Measurements from ENCODE around the gene ADARB1.
"Not testable (repeated sequence)": the region's sequence is repeated elsewhere in the genome, so short reads cannot be mapped to it uniquely, and the experiment has no call there.

ADARB1 gene

DNA sequence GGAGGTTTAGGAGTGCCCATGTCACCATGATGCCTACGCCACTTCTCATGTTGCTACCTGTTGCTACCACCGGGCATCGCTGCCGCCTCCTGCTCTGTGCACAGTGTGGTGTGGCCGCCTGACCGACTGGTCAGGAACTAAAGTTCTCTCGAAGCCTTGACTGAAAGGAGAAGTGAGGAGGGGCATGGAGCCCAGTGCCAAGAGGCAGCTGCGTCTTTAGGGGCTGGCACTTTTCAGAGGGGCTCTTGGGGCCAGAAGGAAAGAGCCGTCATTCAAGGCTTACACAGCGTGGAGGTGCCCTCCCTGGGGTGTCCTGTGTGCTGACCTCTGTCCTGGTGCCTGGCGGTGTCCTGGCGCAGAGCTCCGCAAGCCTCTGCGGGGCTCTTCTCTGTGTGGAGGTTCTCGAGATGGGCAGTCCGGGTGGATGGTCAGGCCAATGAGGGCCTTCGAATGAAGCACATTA lies 57.2 kb downstream of the ADARB1 start:
- no peak overlapping the region for H3K4me3 ChIP-seq (ENCODE audit: low read depth, low read length)

GRCh38 chr21:45132841-45133573 lies 58.6 kb downstream of the ADARB1 start:
- H3K4me3 ChIP-seq (ENCODE audit: low read depth, low read length), result no peak overlapping the region

DNA sequence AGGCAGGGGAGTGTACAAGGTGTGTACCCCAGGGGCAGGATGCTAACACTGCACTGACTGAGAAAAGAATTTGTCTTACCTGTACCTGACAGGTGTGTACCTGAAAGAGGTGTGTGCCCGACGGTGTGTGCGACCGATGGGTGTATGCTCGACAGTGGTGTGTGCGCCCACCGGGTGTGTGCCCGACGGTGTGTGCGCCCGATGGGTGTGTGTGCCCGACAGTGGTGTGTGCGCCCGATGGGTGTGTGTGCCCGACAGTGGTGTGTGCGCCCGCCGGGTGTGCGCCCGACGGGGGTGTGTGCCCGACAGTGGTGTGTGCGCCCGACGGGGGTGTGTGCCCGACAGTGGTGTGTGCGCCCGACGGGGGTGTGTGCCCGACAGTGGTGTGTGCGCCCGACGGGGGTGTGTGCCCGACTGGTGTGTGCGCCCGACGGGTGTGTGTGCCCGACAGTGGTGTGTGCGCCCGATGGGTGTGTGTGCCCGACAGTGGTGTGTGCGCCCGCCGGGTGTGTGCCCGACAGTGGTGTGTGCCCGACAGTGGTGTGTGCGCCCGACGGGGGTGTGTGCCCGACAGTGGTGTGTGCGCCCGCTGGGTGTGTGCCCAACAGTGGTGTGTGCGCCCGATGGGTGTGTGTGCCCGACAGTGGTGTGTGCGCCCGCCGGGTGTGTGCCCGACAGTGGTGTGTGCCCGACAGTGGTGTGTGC lies 59.3 kb downstream of the ADARB1 start:
- not testable (repeated sequence) for H3K4me3 ChIP-seq (ENCODE audit: low read depth, low read length)

GRCh38 chr21:45134279-45135076 lies 60.1 kb downstream of the ADARB1 start:
- H3K4me3 ChIP-seq (ENCODE audit: low read depth, low read length), result no peak overlapping the region

DNA sequence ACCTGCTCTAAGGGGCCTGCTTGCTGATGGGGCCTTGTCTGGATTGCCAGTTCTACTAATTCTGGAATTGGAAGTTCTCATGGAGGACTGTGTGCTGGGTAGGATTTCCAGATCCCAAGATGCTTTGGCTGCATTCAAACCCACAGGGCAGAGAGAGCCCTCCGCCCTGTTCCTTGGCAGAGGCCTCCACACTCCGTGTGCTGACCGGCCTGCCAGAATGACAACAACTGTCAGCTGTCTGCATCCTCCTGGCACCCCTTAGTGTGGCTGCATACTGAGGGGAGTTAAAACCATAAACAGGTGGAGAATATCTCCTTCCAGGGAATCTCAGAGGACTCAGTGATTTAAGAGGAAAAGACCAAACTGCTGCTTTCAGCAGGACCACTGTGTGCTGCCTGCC lies 60.7 kb downstream of the ADARB1 start:
- no peak overlapping the region for H3K4me3 ChIP-seq (ENCODE audit: low read depth, low read length)

- H3K4me3 ChIP-seq (ENCODE audit: low read depth, low read length), result no peak overlapping the region
These were observed 61.5 kb downstream of the ADARB1 start for GRCh38 chr21:45135868-45136267.

- no peak overlapping the region for H3K4me3 ChIP-seq (ENCODE audit: low read depth, low read length)
These were observed 62.1 kb downstream of the ADARB1 start for GRCh38 chr21:45136500-45136899.

DNA sequence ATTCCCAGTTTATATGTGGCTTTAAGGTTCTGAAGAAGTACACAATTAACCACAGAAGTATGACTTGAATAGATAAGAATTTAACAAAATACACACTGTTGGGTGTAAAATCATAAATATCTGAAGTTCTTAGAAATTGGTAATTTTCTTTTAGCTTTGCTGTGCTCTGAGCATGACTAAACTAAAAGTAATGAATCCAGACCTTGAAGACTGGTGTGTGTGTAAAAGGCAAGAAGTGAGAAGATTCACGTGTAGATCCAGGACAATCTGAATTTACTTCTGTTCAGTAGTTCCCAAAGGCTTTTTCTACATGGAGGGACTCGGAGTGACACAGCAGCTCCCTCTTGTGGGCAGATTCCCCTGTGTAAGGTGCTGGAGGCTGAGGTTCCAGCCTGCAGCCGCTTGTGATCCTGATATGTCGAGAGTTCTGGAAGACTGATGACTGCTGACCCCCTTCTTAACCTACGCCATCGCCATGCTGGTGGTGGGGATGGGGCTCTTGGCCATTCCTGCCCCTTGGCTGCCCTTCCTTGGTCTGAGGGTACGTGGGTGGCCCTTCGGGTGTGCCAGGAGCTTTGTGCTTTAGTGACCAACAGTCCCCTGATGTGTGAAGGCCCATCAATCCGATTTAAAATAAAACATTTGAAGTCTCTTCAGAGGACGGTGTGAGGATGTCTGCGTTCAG lies 62.7 kb downstream of the ADARB1 start:
- no peak overlapping the region for H3K4me3 ChIP-seq (ENCODE audit: low read depth, low read length)

DNA sequence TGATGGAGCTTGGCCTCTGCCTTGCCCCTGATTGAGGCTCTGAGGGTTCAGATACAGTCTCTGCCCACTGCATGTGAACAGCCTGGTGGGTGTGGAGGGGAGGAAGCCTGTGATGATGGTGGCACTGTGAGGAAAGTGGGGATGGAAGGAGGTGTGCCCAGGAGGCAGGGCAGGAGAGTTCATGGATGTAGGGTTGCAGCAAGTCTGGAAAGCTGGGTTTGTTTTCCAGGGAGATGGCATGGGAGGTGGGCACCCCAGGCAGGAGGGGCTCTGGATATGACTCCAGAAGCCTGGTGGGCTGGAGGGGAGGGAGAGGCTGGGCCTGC lies 63.2 kb downstream of the ADARB1 start:
- H3K4me3 ChIP-seq (ENCODE audit: low read depth, low read length), result no peak overlapping the region

DNA sequence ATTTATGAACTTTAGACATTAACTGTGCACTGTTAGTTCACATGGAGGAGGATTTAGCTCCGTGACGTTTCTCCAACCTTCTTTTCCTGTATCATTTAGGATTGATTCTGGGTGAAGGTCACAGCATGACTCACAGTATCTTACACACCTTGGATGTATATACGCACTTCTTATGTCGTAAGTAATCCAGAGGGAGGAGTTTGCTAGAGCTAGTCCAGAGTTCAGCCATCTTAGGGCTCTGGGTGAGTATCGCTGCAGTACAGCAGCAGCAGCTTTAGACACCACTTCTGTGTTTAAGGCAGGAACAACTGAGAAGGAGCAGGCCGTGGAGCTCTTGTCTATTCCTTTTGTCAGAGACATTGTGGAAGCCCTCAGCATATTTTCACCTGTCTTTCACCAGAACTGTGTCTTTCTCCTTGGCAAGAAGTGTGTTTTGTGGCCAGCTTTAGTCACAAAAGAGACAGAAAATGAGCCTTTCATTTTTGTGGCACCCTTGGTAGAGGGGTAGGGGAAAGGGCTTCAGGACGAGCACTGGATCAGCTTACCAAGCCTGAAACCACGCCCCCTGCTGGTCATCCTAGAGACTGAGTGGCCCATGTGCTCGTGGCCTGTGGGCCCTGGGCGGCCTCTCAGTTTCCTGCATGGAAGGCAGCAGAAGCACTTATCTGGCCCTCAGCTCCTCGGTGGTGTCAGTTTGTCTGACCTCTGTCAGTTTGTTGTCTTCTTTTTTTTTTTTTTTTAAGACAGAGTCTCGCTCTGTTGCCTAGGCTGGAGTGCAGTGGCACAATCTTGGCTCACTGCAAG lies 64.0 kb downstream of the ADARB1 start:
- H3K4me3 ChIP-seq (ENCODE audit: low read depth, low read length), result no peak overlapping the region

DNA sequence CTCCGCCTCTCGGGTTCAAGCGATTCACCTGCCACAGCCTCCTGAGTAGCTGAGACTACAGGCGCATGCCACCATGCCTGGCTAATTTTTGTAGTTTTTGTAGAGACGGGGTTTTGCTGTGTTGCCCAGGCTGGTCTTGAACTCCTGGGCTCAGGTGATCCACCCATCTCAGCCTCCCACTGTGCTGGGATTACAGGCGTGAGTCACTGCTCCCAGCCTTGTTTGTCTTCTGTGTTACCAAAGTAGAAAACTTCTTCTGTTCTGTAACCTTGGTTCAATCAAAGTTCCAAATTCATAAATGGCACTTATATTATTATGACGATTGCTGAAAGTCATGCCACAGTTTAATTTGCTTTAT lies 64.6 kb downstream of the ADARB1 start:
- H3K4me3 ChIP-seq (ENCODE audit: low read depth, low read length), result not testable (repeated sequence)

DNA sequence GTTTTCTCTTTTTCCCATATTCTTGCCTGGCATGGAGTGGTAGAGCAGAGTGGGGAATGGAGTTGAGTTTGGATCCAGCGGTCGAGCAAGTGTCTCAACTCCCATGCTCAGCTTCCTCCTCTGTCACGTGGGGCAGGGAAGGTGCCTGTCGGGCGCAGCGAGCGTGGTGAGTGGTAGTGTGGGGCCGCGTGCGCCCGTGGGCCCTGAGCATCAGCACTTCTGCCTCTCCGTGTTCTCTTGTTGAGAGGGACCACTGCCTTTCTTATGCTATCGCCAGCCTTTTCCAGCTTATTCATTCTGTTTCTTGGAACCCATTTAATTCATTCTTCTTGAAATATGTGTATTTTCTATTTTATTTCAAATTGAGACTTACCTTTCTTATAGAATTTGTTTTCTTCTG lies 65.1 kb downstream of the ADARB1 start:
- no peak overlapping the region for H3K4me3 ChIP-seq (ENCODE audit: low read depth, low read length)

DNA sequence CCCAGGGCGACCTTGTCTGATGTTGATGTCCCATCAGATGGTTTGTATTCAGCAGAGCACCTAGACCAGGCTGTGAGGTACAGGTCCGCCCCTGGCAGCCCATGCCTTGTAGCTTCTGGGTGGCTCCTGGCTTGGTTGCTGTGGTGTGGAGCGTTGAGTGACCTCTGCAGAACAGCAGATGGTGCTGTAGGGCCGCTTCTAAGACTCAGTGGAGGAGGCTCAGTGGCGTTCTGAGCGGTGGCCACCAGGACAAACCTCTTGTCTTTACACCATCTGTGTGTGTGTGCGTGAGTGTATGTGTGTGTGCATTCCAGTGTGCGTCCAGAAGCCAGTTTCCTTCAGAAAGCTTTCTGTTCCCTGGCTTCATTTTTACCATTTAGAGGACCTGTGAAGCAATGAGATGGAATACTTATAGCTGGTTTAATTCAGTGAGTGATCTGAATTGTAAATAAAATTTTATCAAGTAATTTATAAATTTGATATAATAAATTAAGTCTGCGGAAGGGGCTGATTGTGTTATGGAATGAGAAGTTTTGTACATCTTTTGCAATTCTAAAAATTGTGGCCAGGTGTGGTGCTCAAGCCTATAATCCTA lies 66.1 kb downstream of the ADARB1 start:
- no peak overlapping the region for H3K4me3 ChIP-seq (ENCODE audit: low read depth, low read length)

GRCh38 chr21:45140944-45141343 lies 66.6 kb downstream of the ADARB1 start:
- H3K4me3 ChIP-seq (ENCODE audit: low read depth, low read length), result not testable (repeated sequence)

DNA sequence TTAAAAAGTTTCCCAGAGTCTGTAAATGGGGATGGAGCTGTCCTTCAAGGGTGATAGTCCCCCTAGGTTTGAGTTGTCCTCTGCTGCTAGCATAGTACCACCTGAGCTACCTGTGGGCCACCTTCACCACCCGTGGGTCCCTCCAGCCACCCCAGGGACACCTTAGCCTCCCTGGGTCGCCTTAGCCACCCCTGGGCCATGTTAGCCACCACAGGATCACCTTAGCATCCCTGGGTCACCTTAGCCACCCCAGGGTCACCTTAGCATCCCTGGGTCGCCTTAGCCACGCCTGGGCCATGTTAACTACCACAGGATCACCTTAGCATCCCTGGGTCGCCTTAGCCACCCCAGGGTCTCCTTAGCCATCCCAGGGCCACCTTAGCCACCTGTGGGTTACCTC lies 67.1 kb downstream of the ADARB1 start:
- H3K4me3 ChIP-seq (ENCODE audit: low read depth, low read length), result no peak overlapping the region

DNA sequence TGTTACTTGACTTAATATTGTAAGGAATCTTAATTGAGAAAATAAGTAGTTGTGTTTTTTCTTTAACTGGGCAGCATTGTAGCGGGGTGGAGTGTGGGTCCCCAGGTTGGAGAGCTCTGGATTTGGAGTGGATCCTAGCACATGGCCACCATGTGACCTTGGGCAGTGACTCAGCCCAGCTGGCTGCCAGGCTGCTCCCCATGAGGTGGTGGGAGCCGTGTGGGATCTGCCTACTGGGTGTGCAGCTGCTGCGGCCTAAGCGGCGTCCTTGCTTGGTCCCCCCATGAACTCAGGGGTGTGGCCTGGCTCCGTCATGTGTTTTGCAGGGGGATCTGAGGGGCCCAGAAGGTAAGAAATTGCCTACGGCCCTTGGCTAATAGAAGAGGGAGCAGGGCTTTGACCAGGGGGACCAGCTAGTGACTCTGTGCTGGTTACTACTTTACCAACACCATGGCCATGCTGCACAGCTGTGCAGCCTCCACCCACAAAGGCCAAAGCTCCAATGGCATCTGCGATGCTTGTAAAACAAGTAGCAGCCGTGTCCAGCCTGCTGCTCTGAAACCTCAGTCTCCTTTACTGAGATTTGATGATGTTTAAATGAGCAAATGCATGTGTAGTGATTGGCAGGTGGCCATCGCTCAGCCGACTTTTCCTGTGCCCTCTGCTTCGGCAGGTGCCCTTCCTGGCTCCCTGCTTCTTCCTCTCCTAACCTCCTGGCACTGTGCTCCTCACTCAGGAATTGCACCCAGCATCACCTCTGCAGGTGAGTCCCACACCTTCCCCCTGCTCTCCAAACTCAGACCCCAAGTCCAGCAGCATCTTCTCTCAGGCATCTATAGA lies 68.3 kb downstream of the ADARB1 start:
- H3K4me3 ChIP-seq (ENCODE audit: low read depth, low read length), result no peak overlapping the region

- no peak overlapping the region for H3K4me3 ChIP-seq (ENCODE audit: low read depth, low read length)
These were observed 69.5 kb downstream of the ADARB1 start for GRCh38 chr21:45143855-45144254.

- no peak overlapping the region for H3K4me3 ChIP-seq (ENCODE audit: low read depth, low read length)
These were observed 70.8 kb downstream of the ADARB1 start for GRCh38 chr21:45145146-45145545.

DNA sequence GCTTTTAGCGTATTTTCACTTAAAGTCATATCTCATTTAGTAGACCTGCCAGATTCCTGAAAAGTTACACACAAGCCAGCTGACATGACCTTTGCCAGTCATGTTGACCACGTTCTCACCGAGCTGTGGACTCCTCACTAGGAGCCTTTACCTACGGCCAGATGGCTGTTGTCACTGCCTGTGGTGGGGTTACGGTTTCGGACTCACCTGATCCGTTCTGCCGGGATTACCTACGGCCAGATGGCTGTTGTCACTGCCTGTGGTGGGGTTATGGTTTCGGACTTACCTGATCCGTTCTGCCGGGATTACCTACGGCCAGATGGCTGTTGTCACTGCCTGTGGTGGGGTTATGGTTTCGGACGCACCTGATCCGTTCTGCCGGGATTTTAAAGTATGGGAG lies 71.5 kb downstream of the ADARB1 start:
- not testable (repeated sequence) for H3K4me3 ChIP-seq (ENCODE audit: low read depth, low read length)
